Measurements from ENCODE around the gene CHST7.

Gene CHST7

GRCh38 chrX:46647251-46647650 lies 73.7 kb downstream of the CHST7 start:
- H3F3A ChIP-seq (ENCODE audit: control insufficient read depth, insufficient read depth) = no peaks in the 10 kb centered on the region
- H3K9me2 ChIP-seq (replicated peaks; ENCODE audit: control insufficient read depth, low read length) = no peaks in the 10 kb centered on the region
- no peaks in the 10 kb centered on the region for H3K4me1 ChIP-seq (ENCODE audit: control insufficient read depth, low read length)
- H3K27ac ChIP-seq (ENCODE audit: low read depth, low read length) = no peak overlapping the region
- no peaks in the 10 kb centered on the region for H3K9me3 ChIP-seq (ENCODE audit: control insufficient read depth, insufficient read depth, low read length)
- H3K27me3 ChIP-seq (ENCODE audit: control insufficient read depth, low read length) = no peaks in the 10 kb centered on the region
- H4K20me1 ChIP-seq (ENCODE audit: control insufficient read depth, insufficient read depth, low read depth, low read length) = no peaks in the 10 kb centered on the region
- H3K36me3 ChIP-seq (ENCODE audit: control insufficient read depth, low read length) = no peaks in the 10 kb centered on the region
- no peak overlapping the region for H3K4me3 ChIP-seq (ENCODE audit: low read length)
- no peaks in the 10 kb centered on the region for H3K79me2 ChIP-seq (ENCODE audit: control insufficient read depth, low read length)
- H3K4me2 ChIP-seq (ENCODE audit: low read length) = no peak overlapping the region
- no peak for TF ChIP-seq CTCF (IDR thresholded peaks at IDR 0.05; ENCODE audit: low read depth, low read length, poor library complexity, severe bottlenecking)
- TF ChIP-seq EZH2phosphoT487 (IDR thresholded peaks at IDR 0.05; ENCODE audit: borderline replicate concordance, low read length) = no peak

Data from DOHH2 (cell line).